Right forelimb (tissue), 1 donor: Measurements from ENCODE around the gene HEPHL1.
"Not testable (repeated sequence)": the region's sequence is repeated elsewhere in the genome, so short reads cannot be mapped to it uniquely, and the experiment has no call there.

Experiments
- DNase-seq: peaks from one replicate; pipeline ENCODE4 v3.0.0-alpha.2; 2018

The HEPHL1 gene

GRCh38 chr11:94089341-94089740 is 68.2 kb downstream of the HEPHL1 start:
- no peak for DNase-seq

GRCh38 chr11:94090401-94090800 is 69.2 kb downstream of the HEPHL1 start:
- no peak for DNase-seq

DNA sequence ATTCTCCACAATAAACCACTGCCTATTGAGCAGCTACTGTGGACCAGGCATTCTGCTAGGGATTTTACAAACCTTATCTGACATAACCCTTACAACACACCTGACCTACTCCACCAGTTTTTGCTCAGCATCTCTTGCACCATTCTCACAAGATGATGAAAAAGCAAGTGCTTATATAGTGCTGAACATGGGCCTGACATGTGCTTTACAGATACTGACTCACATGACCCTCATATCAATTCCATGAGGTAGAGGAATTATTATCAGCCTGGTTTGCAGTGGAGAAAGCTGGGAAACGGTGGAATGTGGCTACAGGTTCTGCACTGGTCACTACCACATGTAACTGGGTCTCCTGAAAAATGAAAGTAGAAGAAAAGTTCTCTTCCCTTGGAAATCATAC is 69.9 kb downstream of the HEPHL1 start:
- DNase-seq: no peak

- no peak for DNase-seq
These were observed 79.1 kb downstream of the HEPHL1 start for GRCh38 chr11:94100253-94100652.

- no peak for DNase-seq
These were observed 82.3 kb downstream of the HEPHL1 start for GRCh38 chr11:94103471-94103870.

GRCh38 chr11:94104734-94105133 is 83.6 kb downstream of the HEPHL1 start:
- DNase-seq: no peak

GRCh38 chr11:94106716-94107115 is 85.6 kb downstream of the HEPHL1 start:
- DNase-seq: no peak

- DNase-seq: no peak
These were observed 86.2 kb downstream of the HEPHL1 start for GRCh38 chr11:94107363-94107762.

- no peak for DNase-seq
These were observed 90.1 kb downstream of the HEPHL1 start for GRCh38 chr11:94111241-94111640.

DNA sequence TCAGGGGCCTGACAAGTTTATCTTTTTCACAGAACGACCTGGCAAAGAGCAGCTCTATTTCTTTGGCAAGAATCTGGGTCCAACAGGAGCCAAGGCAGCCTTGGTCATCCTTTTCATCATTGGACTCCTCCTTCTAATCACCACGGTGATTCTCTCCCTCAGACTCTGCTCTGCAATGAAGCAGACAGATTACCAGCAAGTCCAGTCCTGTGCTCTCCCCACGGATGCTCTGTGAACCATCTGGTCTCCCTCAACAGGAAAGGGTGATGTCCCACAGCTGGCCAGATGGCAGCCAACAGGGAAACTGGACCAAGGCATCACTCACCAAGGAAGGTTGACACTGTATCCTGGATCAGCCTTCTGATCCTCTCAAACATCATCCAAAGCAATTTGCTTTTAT is 90.5 kb downstream of the HEPHL1 start:
- no peak for DNase-seq

GRCh38 chr11:94112206-94112953 is 91.2 kb downstream of the HEPHL1 start:
- no peak for DNase-seq

DNA sequence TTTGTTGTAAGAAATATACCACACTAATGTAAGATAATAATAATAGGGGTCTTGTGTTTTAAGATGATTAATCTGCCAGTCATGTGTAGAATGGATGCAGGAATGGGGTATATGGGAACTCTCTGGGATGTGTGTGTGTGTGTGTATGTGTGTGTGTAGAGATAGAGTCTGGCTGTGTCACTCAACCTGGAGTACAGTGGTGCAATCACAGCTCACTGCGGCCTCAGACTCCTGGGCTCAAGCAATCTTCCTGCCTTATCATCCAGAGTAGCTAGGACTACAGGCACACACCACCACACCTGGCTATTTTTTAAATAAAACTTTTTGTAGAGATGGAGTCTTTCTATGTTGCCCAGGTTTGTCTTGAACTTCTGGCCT is 96.0 kb downstream of the HEPHL1 start:
- DNase-seq: no peak

GRCh38 chr11:94117871-94118270 is 96.7 kb downstream of the HEPHL1 start:
- DNase-seq: no peak

DNA sequence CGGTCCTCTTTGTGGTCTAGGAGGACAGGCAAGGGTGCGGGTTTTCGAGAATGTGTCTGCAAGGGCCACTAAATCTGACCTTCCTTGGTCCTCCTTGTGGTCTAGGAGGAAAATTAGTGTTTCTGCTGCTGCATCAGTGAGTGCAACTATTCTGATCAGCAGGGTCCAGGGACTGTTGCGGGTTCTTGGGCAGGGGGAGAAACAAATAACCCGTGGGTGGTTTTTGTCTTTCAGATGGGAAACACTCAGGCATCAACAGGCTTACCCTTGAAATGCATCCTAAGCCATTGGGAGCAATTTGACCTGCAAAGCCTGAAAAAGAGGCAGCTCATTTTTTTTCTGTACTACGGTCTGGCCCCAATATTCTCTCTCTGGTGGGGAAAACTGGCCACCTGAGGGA is 98.5 kb downstream of the HEPHL1 start:
- DNase-seq: not testable (repeated sequence)

DNA sequence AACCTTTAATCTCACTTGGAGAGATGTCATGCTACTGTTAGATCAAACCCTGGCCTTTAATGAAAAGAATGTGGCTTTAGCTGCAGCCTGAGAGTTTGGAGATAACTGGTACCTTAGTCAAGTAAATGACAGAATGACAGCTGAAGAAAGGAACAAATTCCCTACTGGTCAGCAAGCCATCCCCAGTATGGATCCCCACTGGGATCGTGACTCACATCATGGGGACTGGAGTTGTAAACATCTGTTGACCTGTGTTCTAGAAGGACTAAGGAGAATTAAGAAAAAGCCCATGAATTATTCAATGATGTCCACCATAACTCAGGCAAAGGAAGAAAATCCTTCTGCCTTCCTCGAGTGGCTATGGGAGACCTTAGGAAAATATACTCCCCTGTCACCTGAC is 99.4 kb downstream of the HEPHL1 start:
- DNase-seq: not testable (repeated sequence)

DNA sequence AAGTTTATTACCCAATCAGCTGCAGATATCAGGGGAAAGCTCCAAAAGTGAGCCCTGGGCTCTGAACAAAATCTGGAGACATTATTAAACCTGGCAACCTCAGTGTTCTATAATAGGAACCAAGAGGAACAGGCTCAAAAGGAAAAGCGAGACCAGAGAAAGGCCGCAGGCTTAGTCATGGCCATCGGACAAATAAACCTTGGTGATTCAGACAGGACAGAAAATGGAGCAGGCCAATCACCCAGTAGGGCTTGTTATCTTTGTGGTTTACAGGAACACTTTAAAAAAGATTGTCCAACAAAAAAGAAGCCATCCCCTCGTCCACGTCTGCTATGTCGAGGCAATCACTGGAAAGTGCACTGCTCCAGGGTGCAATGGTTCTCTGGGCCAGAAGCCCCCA is 99.8 kb downstream of the HEPHL1 start:
- no peak for DNase-seq

- DNase-seq: no peak
These were observed 104.4 kb downstream of the HEPHL1 start for GRCh38 chr11:94125407-94126115.

DNA sequence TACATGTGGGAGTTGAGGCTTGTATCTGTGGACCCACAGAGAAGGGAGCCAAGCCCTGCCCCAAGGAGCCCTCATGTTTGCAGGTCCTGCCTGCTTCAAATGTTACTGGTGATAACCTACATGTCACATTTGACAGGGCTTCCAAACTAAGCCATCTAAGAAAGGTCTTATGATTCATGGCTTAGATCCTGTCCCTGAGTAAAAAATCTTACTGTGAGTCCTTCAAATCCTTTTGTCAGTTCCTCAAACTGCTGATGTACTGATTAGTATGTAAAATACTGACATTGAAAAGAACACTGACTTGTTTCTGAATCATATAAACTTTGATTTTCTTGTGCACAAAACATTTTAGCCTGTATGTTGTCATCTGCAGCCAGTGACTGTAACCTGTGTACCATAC is 106.5 kb downstream of the HEPHL1 start:
- DNase-seq: no peak

DNA sequence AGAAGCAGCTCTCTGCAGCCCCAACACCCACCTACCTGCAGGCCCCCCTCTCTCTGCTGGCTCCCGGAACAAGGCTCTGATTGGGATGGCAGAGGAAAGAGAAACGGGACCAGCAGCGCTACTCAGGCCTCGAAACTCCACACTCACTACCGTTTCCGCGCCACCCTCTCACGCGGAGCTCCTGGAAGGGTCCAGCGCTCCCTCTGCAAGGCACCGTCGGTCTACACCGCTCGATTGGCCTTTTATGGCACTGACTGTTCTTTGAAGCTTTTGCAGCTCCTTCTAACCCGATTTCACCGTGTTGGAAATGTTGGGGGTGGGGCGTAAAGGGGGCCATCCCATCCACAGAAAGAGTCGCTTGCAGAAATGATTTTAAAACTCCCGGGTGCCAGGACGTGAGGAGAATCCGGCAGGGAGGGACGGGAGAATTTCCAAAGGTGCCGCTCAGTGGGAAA is 107.2 kb downstream of the HEPHL1 start:
- no peak for DNase-seq

- peak; percentile 90 for DNase-seq
These were observed 107.8 kb downstream of the HEPHL1 start, which contains the start of gene PANX1 for GRCh38 chr11:94128746-94129511. Gene PANX1 (plus strand): TSS chr11:94128841. CDS start chr11:94129313, 472 bp downstream.

- DNase-seq: no peak
These were observed 108.6 kb downstream of the HEPHL1 start for GRCh38 chr11:94129512-94130297.

DNA sequence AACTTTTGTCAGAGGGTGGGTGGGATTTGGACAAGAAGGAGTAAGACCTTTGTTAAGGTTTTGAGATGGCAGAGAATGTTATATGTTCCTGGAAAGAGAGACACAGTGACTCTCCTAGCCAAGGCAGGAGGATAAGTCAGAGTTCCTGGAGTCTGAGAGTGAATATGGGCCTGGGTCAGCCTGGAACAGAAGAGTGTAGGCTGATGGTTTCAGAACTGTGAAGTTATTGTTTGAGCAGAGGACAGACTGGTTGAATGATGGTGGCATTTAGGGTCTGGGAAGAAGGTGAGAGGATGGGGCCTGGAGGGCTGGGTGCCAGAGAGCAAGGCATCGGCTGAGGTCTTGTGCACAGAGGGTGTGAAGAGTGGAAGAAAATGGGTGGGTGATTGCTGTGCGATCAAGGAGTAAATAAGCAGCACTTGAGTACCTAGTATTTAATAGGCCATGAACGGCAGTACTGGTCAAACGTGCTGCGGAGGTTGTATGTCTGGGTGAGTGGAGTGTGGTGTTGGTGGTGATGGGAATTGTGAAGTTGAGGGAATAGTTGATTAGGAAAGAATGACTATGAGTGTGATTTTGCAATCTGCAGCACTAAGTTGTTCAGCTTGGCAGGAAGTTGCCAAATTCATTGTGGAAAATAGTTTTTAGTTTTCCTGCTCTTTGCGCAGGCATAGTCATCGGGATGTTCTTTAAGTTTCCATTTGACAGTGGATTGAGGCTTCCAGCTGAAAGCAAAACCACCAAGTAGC is 109.3 kb downstream of the HEPHL1 start:
- no peak for DNase-seq
